GM18507 (cell line): ENCODE data around the gene FAM131A.
A peak's percentile ranks its signal among the peaks of the same experiment; 100 is the strongest.

Experiments
- DNase-seq: peaks from one replicate; pipeline ENCODE4 v3.0.0; 2011; ENCODE audit warnings: low read depth; ENCODE audit not compliant: insufficient read length; ENCODE audit errors: extremely low spot score
- FAIRE-seq: peaks from 2 replicates; lab custom pipeline; 2011; peaks lifted over from hg19 to GRCh38; lab: Jason Lieb, UNC

The FAM131A gene

DNA sequence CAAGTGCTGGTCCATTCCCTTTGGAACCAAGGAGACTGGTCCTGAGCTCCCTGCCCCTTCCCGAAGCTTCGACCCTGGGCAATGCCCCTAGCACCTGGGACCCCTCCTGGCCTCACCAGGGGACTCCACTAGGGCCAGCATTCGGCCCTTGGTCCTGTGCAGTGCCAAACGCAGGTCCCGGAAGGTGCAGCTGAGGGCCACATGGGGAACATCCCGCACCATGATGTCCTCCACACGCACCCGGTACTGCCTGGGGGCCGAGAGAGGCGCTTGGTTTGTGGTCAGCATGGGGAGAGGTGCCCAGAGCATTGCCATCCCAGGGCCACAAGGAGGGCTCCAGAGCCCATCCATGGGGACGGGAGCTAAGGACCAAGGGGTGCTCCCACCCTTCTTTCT, 16.1 kb downstream of the FAM131A start:
- DNase-seq = no peak
- FAIRE-seq = no peak

DNA sequence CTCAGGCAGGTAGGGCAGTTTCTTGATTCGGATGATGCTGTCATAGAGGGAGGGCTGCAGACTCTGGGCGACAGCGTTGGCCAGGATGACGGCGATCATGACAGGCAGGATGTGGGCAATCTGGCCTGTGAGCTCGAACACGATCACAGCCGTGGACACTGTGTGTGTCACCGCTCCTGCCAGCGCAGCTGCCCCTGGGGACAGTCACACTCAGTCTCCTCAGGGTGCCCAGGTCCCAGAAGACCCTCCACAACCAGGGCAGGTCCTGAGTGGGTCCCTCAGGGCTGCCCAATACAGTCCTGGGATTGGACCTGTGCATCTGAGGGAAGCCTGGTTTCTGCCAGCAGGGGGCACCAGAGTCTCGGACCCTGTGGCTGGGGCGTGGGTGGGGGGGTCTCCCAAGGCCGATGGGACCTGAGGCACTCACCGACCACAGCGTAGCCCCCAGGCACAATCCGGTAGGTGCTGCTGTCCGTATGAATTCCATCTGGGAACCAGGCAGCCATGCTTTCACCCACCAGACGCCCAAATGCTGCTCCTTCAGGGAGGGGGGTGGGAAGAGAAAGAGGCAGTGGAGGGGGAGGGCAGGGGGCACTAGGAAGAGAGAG, 16.8 kb downstream of the FAM131A start:
- DNase-seq = peak; percentile 39

DNA sequence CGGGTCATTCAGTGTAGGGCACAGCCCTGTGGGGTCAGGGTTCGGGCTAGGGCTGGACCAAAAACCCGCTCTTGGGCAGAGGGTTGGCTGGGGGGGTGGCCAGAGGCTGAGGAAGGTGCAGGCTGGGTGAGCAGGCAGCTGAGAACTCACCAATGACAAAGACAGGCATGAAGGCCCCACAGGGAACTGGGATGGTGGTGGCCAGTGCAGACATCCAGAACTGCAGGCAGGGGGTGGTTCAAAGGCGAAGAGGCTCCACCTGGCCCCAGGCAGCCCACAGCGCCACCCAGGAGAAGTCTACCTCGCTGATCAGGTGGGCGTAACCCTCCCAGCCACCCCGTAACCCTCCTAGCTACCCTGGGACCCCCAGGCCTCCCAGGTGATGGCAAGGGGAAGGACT, 17.4 kb downstream of the FAM131A start:
- DNase-seq = no peak
- FAIRE-seq = no peak

More for the DNA sequence above, 16.8 kb downstream of the FAM131A start:
- FAIRE-seq = peak; percentile 36

DNA sequence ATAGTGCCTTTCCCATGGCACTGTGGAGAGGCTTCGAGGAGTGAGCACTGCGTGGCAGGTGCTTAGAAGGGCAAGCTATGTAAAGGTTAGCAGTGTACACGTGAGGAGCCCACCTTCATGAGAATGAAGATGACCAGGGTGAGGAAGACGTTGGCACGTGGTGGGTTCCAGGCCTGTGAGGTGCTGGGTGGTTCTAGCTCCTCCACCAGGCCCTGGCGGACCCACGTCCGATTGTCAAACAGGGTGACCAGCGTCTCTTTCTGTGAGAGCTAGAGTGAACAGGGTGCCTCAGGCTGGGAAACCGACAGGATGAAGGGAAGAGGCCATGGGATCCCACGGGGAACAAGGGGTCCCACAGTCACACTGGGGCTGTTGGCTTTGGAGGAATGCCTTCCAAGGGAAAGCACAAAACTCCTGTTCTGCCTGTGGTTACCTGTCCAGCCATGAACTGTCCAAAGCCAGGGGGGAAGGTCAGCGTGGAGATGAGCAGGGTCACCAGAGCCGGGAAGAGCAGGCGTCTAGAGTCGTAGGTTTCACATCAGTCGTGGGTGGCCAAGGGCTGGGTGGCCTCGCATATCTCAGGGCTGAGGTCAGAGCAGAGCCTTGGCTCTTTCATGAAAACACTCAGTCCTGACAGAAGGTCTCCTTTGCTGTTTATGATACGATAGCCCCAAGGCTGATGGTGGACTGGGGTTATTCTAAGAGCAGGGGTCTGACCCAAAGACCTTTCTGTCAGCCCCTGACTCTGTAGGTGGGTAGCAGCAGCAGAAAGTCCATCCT, 18.1 kb downstream of the FAM131A start:
- DNase-seq = no peak
- FAIRE-seq = no peak

DNA sequence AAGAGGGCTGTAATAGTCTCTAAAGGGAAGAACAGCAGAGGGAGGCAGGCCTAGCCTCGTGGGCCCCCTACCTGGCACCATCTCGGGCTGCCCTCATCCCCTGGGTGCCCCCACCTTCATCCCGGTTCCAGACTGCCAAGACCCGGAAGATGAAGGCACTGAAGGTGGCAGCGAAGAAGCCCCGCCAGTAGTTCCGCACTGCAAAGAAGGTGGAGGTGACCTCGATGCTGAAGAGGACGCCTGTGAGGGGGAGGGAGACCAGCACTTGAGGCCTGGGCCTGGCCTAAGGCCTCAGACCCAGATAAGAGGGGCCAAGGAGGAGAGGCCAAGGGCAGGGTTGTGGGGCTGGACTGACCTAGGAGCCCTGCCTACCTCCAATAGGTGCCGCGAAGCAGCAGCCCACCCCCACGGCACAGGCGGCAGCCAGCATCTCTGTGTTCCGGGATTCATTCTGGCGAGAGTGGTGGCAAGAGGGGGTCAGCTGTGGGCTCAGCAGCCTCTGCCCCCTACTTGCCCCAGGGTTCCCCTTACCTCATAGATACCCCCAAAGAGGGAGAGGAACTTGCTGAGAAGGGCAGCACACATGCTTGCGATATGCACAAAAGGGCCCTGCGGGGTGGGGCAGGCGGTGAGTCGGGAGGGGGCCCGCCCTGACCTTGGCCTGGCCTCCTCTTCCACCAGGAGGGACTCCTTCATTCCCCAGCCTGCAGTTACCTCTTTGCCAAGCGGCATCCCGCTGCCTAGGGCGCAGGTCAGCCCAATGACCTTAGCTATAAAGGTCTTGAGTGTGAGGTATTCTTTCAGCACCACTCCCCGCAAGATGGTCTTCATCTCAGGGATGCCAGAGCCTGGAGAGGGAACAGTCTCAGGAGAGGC, 20.1 kb downstream of the FAM131A start:
- FAIRE-seq = no peak

DNA sequence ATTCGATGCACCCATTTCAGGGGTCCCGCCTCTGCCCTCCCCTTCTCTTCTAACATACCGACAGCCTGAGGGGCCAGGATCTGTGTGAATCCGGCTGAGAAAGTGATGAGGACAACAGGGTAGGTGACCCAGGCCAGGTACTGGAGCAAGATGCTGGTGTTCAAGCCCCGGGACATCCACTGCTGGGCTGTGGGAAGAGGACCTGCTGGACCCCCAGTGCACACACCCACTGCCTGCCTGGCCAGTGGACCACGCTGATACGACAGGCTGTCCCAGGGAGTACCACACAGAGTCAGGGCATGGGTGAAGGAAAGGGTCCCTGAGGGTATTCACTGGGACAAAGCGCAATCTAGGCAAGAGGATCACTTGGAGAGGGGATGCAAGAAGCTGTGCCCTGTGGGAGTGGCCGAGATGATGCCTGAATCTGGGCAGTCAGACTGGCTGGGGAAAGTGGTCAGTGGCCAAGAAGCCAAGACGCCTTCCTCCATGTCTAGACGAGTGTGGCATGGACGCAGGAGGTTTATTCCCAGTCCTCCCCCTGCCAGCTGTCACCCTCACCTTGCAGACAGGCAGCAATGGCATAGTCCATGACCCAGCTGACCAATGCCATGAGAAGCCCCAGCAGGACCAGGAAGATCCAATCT, 20.8 kb downstream of the FAM131A start:
- no peak for FAIRE-seq
- DNase-seq = no peak

More for the DNA sequence above, 20.1 kb downstream of the FAM131A start:
- no peak for DNase-seq

DNA sequence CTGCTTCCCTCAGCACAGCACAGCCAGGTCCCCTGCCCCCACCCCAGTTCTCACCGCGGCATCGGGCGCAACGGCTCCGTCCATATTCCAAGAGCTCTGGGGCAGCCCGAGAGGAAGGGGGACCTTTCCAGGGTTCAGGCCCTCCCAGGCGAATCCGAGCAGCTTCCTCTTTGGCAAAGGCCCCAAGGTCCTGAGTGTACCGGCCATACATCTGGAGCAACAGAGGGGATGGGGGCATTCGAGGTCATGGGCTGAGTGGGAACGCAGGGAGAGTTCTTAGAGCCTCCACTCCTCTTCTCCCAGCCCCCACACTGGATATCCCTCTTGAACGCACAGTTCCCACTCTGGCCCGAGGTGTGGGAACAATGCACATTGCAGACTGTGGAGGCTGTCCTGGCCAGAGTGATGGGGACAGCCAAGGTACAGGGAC, 21.5 kb downstream of the FAM131A start:
- FAIRE-seq = no peak
- no peak for DNase-seq

DNA sequence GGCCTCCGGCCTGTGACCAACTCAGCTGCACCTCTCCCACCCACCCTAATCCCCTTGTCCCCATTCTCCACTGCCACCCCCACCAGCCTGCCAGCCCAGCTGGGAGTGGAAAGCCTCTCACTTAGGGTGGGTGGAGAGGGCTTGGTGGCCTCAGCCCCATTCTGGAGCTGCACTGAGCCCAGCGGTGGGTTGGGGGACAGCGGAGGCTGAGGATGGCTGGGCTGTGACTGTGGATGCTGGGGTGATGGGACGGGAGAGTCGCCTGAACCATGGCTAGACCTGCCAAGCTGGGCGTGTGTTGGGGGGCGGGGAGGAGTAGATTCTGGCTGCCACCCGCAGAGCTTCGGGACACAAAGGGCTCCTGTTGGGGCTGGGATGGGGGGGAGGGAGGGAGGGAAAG, 22.2 kb downstream of the FAM131A start:
- no peak for DNase-seq
- FAIRE-seq = no peak

DNA sequence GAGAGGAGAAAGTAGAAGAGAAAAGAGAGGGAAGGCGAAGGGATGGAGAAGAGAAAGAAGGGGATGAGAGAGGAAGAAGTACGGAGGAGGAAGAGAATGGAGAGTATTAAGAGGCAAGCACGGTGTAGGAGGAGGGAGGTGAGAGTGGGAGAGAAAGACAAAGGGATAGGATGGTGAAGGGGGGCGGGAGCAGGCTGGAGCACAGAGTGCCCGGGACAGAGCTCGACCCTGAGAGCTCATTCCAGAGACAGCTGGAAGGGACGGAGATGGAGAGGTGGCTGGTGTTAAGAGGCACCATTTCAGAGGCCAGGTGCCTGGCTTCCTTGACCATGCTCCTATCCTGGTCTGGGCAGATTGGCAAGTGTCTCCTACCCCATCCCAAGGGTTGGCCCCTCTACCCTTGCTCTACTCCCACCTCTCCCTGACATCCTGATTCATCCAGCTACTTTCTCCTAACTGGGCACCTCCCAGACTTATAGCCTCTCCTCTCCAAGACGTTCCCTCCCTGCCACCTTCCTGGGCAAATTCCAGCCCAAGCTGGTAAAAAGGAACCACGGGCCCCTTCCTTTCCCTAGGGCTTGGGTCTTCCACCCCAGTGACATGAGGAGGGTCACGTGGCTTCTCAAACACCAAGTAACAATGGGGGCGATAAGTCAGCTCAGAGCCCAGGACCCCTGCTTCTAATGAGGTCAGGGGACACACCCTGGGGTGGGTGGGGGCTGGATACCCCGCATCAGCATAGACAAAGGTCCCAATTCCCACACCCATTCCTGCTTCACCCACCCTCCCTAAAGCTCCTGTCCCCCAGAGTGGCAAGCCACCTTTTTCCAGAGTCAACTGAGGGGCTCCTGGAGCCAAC, 22.9 kb downstream of the FAM131A start:
- DNase-seq (no peak), FAIRE-seq (no peak)

DNA sequence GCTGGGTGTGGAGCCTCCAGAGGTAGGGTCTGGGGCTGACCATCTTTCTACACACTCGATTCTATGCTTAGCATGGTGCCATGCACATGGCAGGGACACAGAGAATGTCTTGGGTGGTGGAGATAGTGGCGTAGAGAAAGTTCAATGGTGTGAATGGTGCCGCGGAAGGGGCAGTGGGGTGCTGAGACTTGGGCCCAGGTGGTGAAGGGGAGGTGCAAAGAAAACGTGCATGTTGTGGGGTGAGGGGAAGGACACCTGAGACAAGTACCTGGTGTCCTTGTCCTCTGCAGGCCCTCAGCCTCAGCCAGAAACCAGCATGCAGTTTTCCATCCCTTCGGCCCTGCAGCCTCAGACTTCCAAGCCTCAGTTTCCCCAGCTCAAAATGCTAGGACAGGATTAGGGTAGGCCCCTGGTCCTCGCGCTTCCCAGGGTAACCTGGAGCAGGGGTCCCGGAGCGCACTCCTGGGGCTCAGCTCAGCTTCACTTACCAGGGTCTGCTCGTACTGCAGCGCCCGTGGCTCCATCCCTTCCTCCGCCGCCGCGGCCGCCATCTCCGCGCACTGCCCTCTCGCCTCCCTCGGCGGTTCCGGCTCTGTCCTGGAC, 23.6 kb downstream of the FAM131A start:
- DNase-seq (no peak), FAIRE-seq (no peak)

DNA sequence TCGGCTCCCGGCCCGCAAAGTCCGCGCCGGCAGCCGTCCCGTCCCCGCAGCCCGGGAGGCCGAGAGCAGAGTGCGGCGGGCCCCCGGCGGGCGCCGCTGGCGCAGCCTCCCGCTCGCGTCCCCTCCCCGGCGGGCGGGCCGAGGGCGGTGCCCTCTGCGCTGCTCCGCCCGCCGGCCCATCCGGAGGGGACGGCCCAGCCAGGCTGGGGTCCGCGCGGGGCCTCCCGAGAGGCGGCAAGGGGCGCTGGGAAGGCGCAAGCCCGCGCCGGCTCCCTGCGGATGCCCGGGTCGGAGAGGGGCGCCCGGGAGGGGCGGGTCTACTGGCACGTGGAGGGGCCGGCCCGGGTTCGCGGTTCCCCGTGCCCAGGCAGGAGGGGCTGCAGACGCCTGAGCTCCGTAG, 24.1 kb downstream of the FAM131A start, which contains the start of the genes CLCN2 and POLR2H:
CLCN2 (minus strand) TSS at position 74 of the 400 bp plus-strand sequence. CDS start 126 bp downstream, outside the sequence.
POLR2H (plus strand) TSS at position 179 of the 400 bp plus-strand sequence. CDS start 1,783 bp downstream, outside the sequence.
- no peak for FAIRE-seq
- no peak for DNase-seq

DNA sequence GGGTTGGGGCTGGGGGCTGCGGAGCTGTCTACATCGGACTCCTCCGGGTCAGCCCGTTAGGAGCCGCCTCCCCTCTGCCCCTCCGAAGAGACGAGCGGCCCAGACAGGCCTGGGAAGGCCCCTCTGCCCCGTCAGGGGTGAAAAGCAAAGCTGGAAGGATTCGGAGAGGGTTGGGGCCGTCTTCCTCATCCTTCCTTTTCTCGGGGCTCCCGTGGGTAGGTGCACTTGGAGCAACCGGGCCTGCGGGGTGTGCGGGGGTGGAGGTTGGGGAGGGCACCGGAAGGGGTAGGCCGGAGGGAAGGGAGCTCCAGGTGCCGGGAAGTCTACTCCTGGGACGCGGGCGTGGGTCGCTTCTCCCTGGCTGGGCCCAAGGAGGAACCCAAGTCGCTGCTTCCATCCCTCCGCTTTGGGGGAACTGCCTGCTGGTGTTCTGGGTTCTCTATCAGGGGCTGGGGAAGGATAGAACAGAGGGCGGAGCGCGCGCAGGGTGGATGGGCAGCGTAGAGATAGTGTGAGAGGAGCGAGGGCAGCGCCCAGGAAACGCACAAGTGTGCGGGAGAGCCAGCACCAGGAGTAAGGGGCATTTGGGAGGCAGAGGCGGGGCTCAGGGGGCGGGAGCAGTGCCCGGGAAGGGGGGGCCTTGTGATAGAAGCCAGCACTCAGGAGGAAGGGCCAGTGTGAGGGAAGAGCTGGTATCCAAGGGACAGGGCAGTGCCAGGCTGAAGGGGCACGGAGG, 24.7 kb downstream of the FAM131A start:
- DNase-seq = peak; percentile 22

DNA sequence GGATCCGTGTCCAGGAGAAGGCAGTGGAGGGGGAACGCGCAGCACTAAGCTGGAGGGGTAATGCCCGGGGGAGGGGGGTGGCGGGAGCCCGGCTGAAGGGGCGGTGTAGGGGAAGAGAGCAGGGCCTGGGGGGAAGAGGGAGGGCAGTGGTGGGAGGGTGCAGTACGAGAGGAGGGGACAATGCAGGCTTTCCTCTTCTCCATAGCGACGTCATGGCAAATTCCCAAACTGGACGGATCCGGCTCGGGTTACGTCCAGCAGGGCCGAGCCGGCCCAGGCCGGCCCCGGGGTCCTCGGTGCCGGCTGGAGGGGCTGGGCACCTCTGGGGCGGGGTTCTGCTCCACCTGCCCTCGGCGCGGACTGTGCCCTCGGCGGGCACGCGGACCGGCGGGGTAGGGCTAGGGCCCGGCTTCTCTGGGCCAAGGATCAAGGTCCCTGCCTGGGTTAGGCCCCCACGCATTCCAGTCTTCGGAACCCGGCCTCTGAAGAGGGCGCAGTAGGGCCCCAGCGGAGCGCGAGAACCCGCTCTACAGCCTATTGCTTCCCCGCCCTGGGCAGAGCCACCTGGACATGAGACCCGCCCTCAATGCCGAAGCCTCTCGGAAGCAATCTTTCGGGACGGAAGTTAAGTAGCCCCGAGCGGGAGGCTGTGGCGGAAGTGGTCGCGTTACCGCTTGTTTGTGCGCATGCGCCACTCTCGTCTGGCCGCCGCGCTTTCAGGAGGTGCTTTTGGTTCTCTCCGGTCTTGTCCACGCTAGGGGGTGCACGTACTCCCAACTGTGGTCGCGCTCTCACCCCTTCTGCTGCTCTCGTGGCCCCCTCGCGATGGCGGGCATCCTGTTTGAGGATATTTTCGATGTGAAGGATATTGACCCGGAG, 25.5 kb downstream of the FAM131A start:
- DNase-seq (peak; percentile 96), FAIRE-seq (peak; percentile 99)

More for the DNA sequence above, 24.7 kb downstream of the FAM131A start:
- no peak for FAIRE-seq

DNA sequence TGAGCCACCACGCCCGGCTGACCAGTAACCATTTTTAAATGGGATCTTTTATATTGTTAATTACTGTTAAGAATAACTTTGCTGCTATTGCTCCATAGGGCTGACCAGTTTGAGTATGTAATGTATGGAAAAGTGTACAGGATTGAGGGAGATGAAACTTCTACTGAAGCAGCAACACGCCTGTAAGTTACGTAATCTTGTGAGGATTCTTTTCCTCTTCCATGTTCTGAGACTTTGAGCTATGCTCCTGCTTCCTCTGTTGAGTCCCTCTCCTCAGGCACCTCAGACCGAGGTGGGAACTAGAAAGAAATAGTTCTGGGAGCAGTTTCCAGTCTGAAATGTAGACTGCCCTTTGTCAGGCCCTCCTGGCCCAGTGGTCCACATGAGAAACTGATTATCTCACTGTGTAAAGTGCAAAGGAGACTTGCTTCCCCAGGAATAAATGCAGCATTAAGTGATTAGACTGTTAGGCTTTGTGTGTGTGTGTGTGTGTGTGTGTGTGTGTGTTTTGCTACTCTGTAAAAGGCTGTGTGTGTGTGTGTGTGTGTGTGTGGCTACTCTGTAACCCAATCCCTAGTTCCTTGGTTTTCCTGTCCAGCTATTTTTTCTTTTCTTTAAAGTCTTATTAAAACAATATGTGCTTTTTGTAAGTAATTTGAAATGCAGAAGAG, 29.4 kb downstream of the FAM131A start:
- no peak for FAIRE-seq
- DNase-seq = no peak

DNA sequence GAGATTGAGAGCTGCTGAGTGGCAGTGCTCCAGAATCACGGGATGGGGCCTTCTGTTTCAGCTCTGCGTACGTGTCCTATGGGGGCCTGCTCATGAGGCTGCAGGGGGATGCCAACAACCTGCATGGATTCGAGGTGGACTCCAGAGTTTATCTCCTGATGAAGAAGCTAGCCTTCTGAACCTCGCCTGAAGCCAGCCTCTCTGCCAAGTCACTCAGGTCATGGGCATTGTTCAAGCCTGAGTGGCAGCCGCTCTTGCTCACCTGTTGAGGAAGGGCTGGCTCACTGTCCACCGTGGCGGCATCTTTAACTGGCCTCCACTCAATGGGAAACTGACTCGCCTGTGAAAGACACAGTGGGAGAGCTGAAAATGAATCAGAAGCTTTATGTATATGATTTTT, 30.7 kb downstream of the FAM131A start:
- no peak for FAIRE-seq
- DNase-seq = no peak

DNA sequence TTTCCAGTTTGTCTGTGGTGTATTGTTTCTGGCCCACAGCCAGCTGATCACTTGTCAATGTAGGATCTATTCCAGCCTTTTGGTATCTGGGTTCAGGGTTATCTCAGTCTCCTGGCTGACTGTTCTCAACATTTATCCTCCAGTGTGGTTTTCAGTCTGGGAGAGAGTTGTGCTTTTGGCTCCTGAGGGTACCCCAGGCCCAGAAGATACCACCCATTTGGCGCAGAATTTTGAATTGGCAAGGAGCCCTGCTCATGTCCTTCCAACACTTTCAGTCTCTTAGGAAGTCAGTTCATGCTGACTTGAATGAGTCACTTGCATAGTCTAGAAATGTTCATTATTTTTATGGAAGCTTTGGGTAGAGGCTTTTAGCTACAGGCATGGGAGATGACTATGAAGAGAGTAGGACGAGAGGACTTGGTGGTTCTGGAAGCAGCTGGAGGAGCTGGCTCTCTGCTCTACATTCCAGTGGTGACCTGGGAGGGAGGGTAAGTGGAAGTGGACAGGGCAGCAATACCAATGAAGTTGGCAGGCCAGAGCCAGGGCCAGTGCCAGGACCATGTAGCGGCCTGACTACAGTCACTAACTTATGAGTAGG, 31.3 kb downstream of the FAM131A start:
- DNase-seq (no peak), FAIRE-seq (no peak)
